Endothelial cell (in vitro differentiated cells): ENCODE data around the gene MRPL4. TPM values are rescaled to one million over a fixed set of nuclear protein-coding genes. Genes with fewer than 3 reads are reported as not detected.
"Not testable (repeated sequence)": the region's sequence is repeated elsewhere in the genome, so short reads cannot be mapped to it uniquely, and the experiment has no call there.

Source experiments
- DNase-seq: peaks from one replicate; pipeline ENCODE4 v3.0.0; 2021; ENCODE audit warnings: low spot score
- H3K27ac Mint-ChIP-seq: one replicate; pipeline ENCODE4 v1.8.0; 2021; ENCODE audit warnings: mixed read lengths, inconsistent platforms; ENCODE audit not compliant: unreplicated experiment
- H3K27me3 Mint-ChIP-seq: one replicate; pipeline ENCODE4 v1.8.0; 2021; ENCODE audit warnings: mild to moderate bottlenecking, moderate library complexity, mixed read lengths, inconsistent platforms; ENCODE audit not compliant: unreplicated experiment
- H3K36me3 Mint-ChIP-seq: one replicate; pipeline ENCODE4 v1.8.0; 2021; ENCODE audit warnings: mild to moderate bottlenecking, low read depth, mixed read lengths, inconsistent platforms; ENCODE audit not compliant: unreplicated experiment
- H3K4me1 Mint-ChIP-seq: one replicate; pipeline ENCODE4 v1.8.0; 2021; ENCODE audit warnings: mild to moderate bottlenecking, mixed read lengths, inconsistent platforms; ENCODE audit not compliant: unreplicated experiment
- H3K4me3 Mint-ChIP-seq: one replicate; pipeline ENCODE4 v1.8.0; 2021; ENCODE audit warnings: mild to moderate bottlenecking, mixed read lengths, inconsistent platforms; ENCODE audit not compliant: unreplicated experiment
- H3K9me3 Mint-ChIP-seq: one replicate; pipeline ENCODE4 v1.8.0; 2021; ENCODE audit warnings: mixed read lengths, inconsistent platforms; ENCODE audit not compliant: unreplicated experiment
- total RNA-seq: library from RNA; stranded (reverse); fragmentation: NEBNext Ultra II Directional; extraction: Animal tissue kit (Norgen Biotek cat#: 25700); gene quantifications from one replicate; pipeline ENCODE4 v1.2.1, GENCODE V29; 2021; ENCODE audit not compliant: unreplicated experiment
- TF ChIP-seq, protein P1 (sequence below): fragments of 200-600 bp; sonication (generic); IDR thresholded peaks from one replicate; pipeline ENCODE4 v1.5.0; 2021; ENCODE audit warnings: antibody characterized with exemption; ENCODE audit not compliant: unreplicated experiment

MRPL4 gene
- total RNA-seq, 1 donor from 2014 or later: 51.3 TPM

DNA sequence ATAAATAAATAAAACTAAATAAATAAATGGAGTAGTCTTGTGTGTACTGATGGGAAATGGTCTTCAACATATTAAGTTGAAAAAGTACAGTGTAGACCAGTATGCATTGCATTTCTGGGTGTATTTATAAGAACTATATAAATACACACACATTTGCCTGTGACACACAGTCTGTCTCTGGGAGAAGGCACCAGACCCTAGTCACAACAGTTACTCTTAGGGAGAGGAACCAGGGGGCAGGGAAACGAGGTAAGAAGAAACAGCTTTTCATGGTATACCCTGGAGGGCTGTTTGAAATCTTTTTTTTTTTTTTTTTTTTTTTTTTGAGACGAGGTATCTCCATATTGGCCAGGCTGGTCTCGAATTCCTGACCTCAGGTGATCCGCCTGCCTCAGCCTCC is 18.1 kb upstream of the MRPL4 start:
- peaks cover 10% of the 10 kb centered on the region for H3K4me1 Mint-ChIP-seq
- TF ChIP-seq, protein P1, sequence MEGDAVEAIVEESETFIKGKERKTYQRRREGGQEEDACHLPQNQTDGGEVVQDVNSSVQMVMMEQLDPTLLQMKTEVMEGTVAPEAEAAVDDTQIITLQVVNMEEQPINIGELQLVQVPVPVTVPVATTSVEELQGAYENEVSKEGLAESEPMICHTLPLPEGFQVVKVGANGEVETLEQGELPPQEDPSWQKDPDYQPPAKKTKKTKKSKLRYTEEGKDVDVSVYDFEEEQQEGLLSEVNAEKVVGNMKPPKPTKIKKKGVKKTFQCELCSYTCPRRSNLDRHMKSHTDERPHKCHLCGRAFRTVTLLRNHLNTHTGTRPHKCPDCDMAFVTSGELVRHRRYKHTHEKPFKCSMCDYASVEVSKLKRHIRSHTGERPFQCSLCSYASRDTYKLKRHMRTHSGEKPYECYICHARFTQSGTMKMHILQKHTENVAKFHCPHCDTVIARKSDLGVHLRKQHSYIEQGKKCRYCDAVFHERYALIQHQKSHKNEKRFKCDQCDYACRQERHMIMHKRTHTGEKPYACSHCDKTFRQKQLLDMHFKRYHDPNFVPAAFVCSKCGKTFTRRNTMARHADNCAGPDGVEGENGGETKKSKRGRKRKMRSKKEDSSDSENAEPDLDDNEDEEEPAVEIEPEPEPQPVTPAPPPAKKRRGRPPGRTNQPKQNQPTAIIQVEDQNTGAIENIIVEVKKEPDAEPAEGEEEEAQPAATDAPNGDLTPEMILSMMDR: no peak

DNA sequence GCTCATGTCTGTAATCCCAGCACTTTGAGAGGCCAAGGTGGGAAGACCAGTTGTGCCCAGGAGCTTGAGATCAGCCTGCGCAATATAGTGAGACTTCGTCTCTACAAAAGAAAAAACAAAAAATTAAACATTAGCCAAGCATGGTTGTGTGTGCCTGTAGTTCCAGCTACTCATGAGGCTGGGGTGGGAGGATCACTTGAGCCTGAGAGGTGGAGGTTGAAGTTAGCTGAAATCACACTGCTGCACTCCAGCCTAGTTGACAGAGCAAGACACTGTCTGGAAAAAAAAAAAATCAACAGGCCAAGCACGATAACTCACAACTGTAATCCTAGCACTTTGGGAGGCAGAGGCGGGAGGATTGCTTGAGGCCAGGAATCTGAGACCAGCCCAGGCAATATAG is 17.0 kb upstream of the MRPL4 start:
- Mint-ChIP-seq H3K27ac (no peak overlapping the region), H3K27me3 (no peaks in the 10 kb centered on the region), H3K4me1 (peaks cover 7% of the 10 kb centered on the region), H3K9me3 (no peaks in the 10 kb centered on the region), H3K36me3 (no peaks in the 10 kb centered on the region), H3K4me3 (no peak overlapping the region)
- TF ChIP-seq, protein P1: no peak
- DNase-seq: no peak

More for the DNA sequence above, 18.1 kb upstream of the MRPL4 start:
- no peak for DNase-seq
- peaks cover 3% of the 10 kb centered on the region for H3K36me3 Mint-ChIP-seq
- H3K27ac Mint-ChIP-seq: no peak overlapping the region
- H3K4me3 Mint-ChIP-seq: no peak overlapping the region
- H3K27me3 Mint-ChIP-seq: peaks cover 6% of the 10 kb centered on the region
- H3K9me3 Mint-ChIP-seq: no peaks in the 10 kb centered on the region

DNA sequence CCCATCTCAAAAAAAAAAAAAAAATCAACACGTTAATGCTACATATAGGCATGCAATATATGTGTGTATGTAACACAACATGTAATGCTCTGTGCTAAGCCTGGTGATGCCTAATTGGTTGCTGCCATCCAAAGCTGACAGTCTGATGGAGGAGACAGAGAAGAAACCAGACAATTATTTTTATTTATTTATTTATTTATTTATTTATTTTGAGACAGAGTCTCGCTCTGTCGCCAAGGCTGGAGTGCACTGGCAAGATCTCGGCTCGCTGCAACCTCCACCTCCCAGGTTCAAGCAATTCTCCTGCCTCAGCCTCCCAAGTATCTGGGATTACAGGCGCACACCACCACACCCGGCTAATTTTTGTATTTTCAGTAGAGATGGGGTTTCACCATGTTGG is 16.6 kb upstream of the MRPL4 start:
- not testable (repeated sequence) for H3K9me3 Mint-ChIP-seq, H3K36me3 Mint-ChIP-seq, H3K27me3 Mint-ChIP-seq, H3K4me3 Mint-ChIP-seq, DNase-seq, H3K4me1 Mint-ChIP-seq, H3K27ac Mint-ChIP-seq

DNA sequence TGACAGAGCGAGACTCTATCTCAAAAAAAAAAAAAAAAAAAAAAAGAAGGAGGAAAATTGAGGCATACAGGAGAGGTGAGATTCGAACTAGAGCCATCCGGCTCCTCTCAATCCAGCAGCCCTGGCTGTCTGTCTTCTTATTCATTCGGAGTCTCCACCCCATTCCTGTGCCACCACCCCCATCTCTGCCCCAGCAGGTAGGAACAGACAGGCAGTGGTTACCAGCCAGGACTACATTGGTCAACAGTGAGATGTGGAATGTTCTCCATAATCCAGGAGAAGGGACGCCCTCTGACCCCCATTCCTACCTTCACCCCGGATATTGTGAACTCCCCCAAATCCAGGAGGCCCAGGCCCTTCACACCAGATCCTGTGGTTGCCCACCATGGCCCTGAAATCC is 14.3 kb upstream of the MRPL4 start:
- H3K27me3 Mint-ChIP-seq: no peaks in the 10 kb centered on the region

DNA sequence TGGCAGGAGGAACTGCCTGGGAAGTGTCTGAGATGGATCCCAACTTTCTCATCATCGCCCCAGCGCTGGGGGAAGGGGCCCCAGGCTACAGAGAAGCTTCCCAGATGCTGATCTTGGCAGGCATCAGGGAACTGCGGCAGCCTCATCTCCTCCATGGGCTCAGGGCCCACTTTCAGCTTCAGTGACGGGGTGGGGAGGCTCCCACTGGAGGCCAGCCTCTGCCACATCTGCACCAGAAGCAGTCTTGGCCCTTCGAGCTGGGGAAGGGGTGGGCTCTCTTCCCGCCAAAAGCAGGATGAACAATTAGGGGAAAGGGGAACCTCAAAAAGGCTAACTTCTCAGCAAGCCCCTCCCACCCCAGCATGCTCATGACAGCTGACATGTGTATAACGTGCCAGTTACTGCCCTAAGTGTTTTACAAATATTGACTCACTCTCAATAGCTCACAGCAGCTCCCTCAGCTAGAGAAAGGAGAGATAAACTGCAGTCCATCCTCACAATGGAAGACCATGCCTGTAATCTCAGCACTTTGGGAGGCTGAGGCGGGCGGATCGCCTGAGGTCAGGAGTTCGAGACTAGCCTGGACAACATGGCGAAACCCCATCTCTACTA is 13.7 kb upstream of the MRPL4 start:
- no peaks in the 10 kb centered on the region for H3K9me3 Mint-ChIP-seq
- H3K4me3 Mint-ChIP-seq: no peak overlapping the region
- H3K36me3 Mint-ChIP-seq: no peaks in the 10 kb centered on the region
- H3K27ac Mint-ChIP-seq: no peak overlapping the region
- no peak for DNase-seq
- no peaks in the 10 kb centered on the region for H3K27me3 Mint-ChIP-seq
- H3K4me1 Mint-ChIP-seq: peaks cover 7% of the 10 kb centered on the region
- TF ChIP-seq, protein P1: no peak

More for the DNA sequence above, 14.3 kb upstream of the MRPL4 start:
- TF ChIP-seq, protein P1: no peak
- H3K4me1 Mint-ChIP-seq: peaks cover 7% of the 10 kb centered on the region
- H3K36me3 Mint-ChIP-seq: no peaks in the 10 kb centered on the region
- H3K9me3 Mint-ChIP-seq: no peaks in the 10 kb centered on the region
- DNase-seq: no peak
- no peak overlapping the region for H3K4me3 Mint-ChIP-seq
- H3K27ac Mint-ChIP-seq: no peak overlapping the region

DNA sequence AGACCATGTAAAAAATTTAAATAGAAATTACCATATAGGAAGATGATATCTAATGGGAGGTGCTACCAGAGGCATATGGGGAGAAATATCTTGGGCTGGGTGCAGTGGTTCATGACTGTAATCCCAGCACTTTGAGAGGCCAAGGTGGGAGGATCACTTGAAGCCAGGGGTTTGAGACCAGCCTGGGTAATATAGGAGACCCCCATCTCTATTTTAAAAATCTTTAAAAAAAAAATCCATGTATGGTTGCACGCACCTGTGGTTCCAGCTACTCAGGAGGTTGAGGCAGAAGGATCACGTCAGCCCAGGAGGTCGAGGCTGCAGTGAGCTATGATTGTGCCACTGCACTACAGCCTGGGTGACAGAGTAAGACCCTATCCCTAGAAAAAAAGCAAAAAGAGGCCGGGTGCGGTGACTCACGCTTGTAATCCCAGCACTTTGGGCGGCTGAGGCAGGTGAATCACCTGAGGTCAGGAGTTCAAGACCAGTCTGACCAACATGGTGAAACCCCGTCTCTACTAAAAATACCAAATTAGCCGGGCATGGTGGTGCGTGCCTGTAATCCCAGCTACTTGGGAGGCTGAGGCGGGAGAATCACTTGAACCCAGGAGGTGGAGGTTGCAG is 10.1 kb upstream of the MRPL4 start:
- not testable (repeated sequence) for H3K4me1 Mint-ChIP-seq, H3K27me3 Mint-ChIP-seq, H3K27ac Mint-ChIP-seq, H3K36me3 Mint-ChIP-seq, DNase-seq, H3K4me3 Mint-ChIP-seq, H3K9me3 Mint-ChIP-seq
